CD4-positive, alpha-beta memory T cell (primary cell): Measurements from ENCODE around the gene CUBN. TPM values are rescaled to one million over a fixed set of nuclear protein-coding genes. Genes with fewer than 3 reads are reported as not detected.
A peak's percentile ranks its signal among the peaks of the same experiment; 100 is the strongest.

Experiments
- CTCF ChIA-PET: fragments of 350-600 bp; sonication (Branson Sonifier 250); formaldehyde crosslinking; loops from one replicate; lab custom pipeline; 2021; ENCODE audit warnings: inconsistent platforms; ENCODE audit not compliant: partially characterized antibody; lab: Charles Lee
- POLR2A ChIA-PET: fragments of 350-600 bp; sonication (Branson Sonifier 250); formaldehyde crosslinking; loops from one replicate; lab custom pipeline; 2021; ENCODE audit not compliant: partially characterized antibody; lab: Charles Lee
- DNase-seq, 5 donors: peaks; one replicate each; pipeline versions ENCODE4 v3.0.0 to v3.0.0-alpha.2; 2020 to 2022; ENCODE audit warnings: mixed read lengths in 1 of 5
- H3K27ac ChIP-seq: one replicate; pipeline ENCODE4 v1.7.0; 2013; ENCODE audit warnings: low read depth, low read length
- H3K27me3 ChIP-seq: 2 replicates; pipeline ENCODE4 v1.7.0; 2013; ENCODE audit warnings: mild to moderate bottlenecking, low read length, moderate library complexity; ENCODE audit not compliant: insufficient read depth
- H3K36me3 ChIP-seq: 2 replicates; pipeline ENCODE4 v1.7.0; 2013; ENCODE audit warnings: mild to moderate bottlenecking, low read length, moderate library complexity; ENCODE audit not compliant: insufficient read depth
- H3K4me1 ChIP-seq: 2 replicates; pipeline ENCODE4 v1.7.0; 2013; ENCODE audit warnings: mild to moderate bottlenecking, low read length, moderate library complexity; ENCODE audit not compliant: insufficient read depth
- H3K4me3 ChIP-seq, 2 donors: one replicate each; pipeline ENCODE4 v1.7.0; 2013; ENCODE audit warnings: low read length in 2 of 2, mild to moderate bottlenecking in 1 of 2
- H3K9me3 ChIP-seq, 2 donors: one replicate each; pipeline ENCODE4 v1.7.0; 2013; ENCODE audit warnings: low read length in 2 of 2, control low read depth in 1 of 2; ENCODE audit not compliant: control insufficient read depth in 1 of 2
- H3K27ac Mint-ChIP-seq, 7 donors: one replicate each; pipeline ENCODE4 v1.8.0; 2020 to 2021; ENCODE audit warnings: mixed read lengths in 7 of 7, mild to moderate bottlenecking in 6 of 7, inconsistent platforms in 3 of 7, moderate library complexity in 3 of 7
- H3K27me3 Mint-ChIP-seq, 2 donors: one replicate each; pipeline ENCODE4 v1.8.0; 2020 to 2021; ENCODE audit warnings: mixed read lengths in 2 of 2
- H3K36me3 Mint-ChIP-seq, 2 donors: one replicate each; pipeline ENCODE4 v1.8.0; 2020 to 2021; ENCODE audit warnings: mixed read lengths in 2 of 2, inconsistent platforms in 1 of 2, mild to moderate bottlenecking in 1 of 2
- H3K4me1 Mint-ChIP-seq, 4 donors: one replicate each; pipeline ENCODE4 v1.8.0; 2020 to 2021; ENCODE audit warnings: mixed read lengths in 4 of 4, mild to moderate bottlenecking in 1 of 4
- H3K4me3 Mint-ChIP-seq, 8 donors: one replicate each; pipeline ENCODE4 v1.8.0; 2020 to 2021; ENCODE audit warnings: mixed read lengths in 8 of 8, mild to moderate bottlenecking in 7 of 8, moderate library complexity in 6 of 8, inconsistent platforms in 3 of 8
- H3K9me3 Mint-ChIP-seq, 8 donors: one replicate each; pipeline ENCODE4 v1.8.0; 2020 to 2021; ENCODE audit warnings: mixed read lengths in 8 of 8, mild to moderate bottlenecking in 5 of 8, inconsistent platforms in 3 of 8, moderate library complexity in 1 of 8
- intact Hi-C: fragments of 100-400 bp; cut with micrococcal nuclease; formaldehyde crosslinking; loops from one replicate; pipeline ENCODE4 v1.15.1; 2023
- polyA plus RNA-seq, 2 donors: library from polyadenylated mRNA; unstranded; fragments of 300-500 nt; fragmentation: Illumina TruSeq; gene quantifications; one replicate each; pipeline ENCODE4 v1.2.3, GENCODE V29; 2021
- total RNA-seq, 2 experiments: library from RNA; stranded (reverse); gene quantifications; one replicate each; pipeline ENCODE4 v1.2.3, GENCODE V29; 2021

Gene CUBN
- total and polyA plus RNA-seq, 4 experiments from 2014 or later, result 0.49 to 10.9 (median 8.5) TPM; not detected in 1

DNA sequence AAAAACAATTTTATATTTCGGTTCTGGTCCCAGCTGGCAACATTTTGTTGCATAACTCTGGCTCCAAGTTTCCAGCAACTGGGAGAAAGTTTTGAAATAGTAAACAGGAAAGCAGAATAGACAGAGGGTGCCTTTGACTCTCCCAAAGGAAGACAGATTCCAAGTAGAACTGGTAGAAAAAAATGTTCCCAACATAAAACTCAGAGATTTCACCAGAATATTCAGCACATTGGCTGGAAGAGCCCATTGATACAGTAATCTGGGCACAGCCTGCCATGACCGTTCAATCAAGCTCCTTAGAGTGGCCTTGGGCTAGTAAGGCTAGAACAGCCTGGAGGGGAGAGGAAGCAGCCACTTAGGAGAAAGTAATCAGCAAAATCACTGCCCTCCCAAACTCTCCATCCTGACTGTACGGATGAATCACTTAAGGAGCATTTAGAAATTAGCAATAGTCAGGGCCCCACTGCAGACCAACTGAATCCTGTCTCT, 120.4 kb downstream of the CUBN start:
- intact Hi-C loops, result no loop called here
- ChIA-PET POLR2A (no interaction called here), CTCF (no interaction called here)
- Histone ChIP-seq H3K4me1 (peaks cover 19% of the 10 kb centered on the region), H3K27ac (no peak overlapping the region), H3K27me3 (no peaks in the 10 kb centered on the region), H3K9me3 (no peaks in the 10 kb centered on the region), H3K4me3 (no peak overlapping the region), H3K36me3 (no peaks in the 10 kb centered on the region)
- no peak for DNase-seq
- Mint-ChIP-seq H3K27ac (no peak overlapping the region), H3K27me3 (no peaks in the 10 kb centered on the region), H3K36me3 (peaks cover 1 to 15% of the 10 kb centered on the region in 2 donors), H3K4me1 (peaks cover 19 to 48% (median 24%) of the 10 kb centered on the region in 4 donors), H3K9me3 (no peaks in the 10 kb centered on the region), H3K4me3 (no peak overlapping the region)

GRCh38 chr10:17007418-17007770, 122.2 kb downstream of the CUBN start:
- H3K9me3 ChIP-seq, result no peaks in the 10 kb centered on the region
- intact Hi-C loops, result no loop called here
- no peaks in the 10 kb centered on the region for H3K27me3 ChIP-seq
- H3K4me1 Mint-ChIP-seq, result peaks cover 26 to 49% (median 32%) of the 10 kb centered on the region in 4 donors
- H3K4me3 Mint-ChIP-seq, result peak overlapping the region in 1 of 8 donors; percentile 42
- no peaks in the 10 kb centered on the region for H3K9me3 Mint-ChIP-seq
- no peak overlapping the region for H3K27ac ChIP-seq
- no peaks in the 10 kb centered on the region for H3K27me3 Mint-ChIP-seq
- H3K36me3 Mint-ChIP-seq, result peaks cover 0 to 11% of the 10 kb centered on the region in 2 donors
- ChIA-PET POLR2A (no interaction called here), CTCF (no interaction called here)
- no peak overlapping the region for H3K4me3 ChIP-seq
- H3K36me3 ChIP-seq, result no peaks in the 10 kb centered on the region
- DNase-seq, result no peak
- peak overlapping the region in 6 of 7 donors; percentile 5 to 76 (median 51) for H3K27ac Mint-ChIP-seq
- peaks cover 33% of the 10 kb centered on the region for H3K4me1 ChIP-seq

DNA sequence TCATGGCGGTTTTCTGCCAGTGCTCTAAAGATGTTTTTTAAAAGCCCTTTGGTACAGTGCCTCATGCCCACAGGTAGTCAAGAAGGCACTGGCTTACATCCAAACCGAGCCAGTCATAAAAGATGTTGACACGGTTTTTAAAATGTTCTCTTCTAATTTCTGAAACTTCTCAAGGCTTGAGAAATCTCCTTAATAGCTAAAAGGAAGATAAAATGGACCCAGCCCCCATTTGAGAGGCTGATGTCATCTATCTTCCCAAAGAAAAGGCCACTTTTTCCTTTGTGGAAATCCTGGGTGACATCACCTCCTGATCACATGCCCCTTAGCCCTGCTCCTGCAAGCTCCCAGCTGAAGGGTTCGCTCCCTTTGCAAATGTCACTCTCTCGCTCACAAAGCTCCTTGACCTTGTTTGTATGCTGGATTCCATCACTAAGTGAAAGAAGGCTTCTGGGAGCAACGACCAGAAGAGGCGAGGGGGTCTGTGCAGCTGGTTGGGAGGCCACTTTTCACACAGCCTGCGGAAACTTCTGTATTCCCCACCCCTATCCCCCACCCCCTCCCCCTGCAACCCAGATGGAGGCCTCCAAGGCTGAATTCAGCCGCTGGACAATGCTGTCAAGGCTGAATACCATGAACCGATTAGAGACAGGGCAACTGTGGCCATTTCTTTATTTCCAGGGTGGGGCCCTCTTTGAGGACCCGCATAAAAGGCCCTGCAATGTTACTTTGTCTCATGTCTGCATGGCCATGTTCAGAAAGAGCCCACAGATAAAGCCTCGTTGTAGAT, 122.8 kb downstream of the CUBN start:
- H3K27me3 ChIP-seq, result no peaks in the 10 kb centered on the region
- H3K36me3 Mint-ChIP-seq, result peaks cover 0 to 9% of the 10 kb centered on the region in 2 donors
- H3K27ac ChIP-seq, result no peak overlapping the region
- ChIA-PET POLR2A (no interaction called here), CTCF (interaction anchor here (3.2 kb wide), 1 partner anchor 16 kb away, joined by 13 read pairs; no protein-coding TSS in a partner anchor)
- H3K4me3 ChIP-seq, result no peak overlapping the region
- peaks cover 39% of the 10 kb centered on the region for H3K4me1 ChIP-seq
- no peaks in the 10 kb centered on the region for H3K9me3 Mint-ChIP-seq
- H3K36me3 ChIP-seq, result no peaks in the 10 kb centered on the region
- no peaks in the 10 kb centered on the region for H3K9me3 ChIP-seq
- peaks cover 32 to 53% (median 37%) of the 10 kb centered on the region in 4 donors for H3K4me1 Mint-ChIP-seq
- H3K27me3 Mint-ChIP-seq, result no peaks in the 10 kb centered on the region
- H3K4me3 Mint-ChIP-seq, result peak overlapping the region in 1 of 8 donors; percentile 42
- DNase-seq, result no peak
- intact Hi-C loops, result no loop called here
- peak overlapping the region in 6 of 7 donors; percentile 5 to 76 (median 59) for H3K27ac Mint-ChIP-seq

DNA sequence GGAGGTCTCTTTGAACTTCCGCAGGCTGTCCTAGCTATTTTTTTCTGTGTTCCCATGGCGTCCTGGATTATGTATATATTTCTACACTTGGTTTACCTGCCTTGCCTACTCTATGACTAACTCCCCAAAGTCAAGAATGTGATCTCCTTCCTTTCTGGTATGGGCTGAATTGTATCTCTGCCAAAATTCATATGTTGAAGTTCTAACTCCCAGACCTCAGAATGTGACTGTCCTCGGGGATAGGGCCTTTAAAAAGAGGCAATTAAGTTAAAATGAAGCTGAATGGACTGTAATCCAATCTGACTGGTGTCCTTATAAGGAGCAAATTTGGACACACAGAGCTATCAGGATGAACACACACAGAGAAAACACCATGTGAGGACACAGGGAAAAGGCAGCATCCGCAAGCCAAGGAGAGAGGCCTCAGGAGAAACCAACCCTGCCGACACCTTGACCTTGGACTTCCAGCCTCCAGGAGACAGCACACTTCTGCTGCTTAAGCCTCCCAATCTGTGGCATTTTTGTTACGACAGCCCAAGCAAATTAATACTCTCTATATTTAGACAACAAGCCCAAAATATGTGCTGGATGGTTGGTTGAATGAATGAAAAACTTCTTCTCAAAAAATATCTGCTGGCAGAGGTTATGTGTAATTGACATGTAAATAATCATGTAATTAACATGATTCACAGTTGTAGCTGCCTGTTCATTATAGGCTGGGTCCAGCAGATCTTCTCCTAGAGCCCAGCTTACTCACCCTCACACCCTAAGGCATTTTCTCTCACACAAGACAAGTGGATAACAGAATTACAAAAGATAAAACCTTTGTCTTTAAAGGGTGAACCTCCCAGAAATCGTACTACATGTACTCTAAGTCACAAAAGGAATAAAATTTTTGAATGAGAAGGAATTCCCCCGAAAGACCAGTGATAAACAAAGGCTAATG, 123.7 kb downstream of the CUBN start:
- Histone ChIP-seq H3K36me3 (no peaks in the 10 kb centered on the region), H3K4me1 (peaks cover 48% of the 10 kb centered on the region), H3K4me3 (no peak overlapping the region), H3K27me3 (no peaks in the 10 kb centered on the region), H3K9me3 (no peaks in the 10 kb centered on the region), H3K27ac (no peak overlapping the region)
- H3K9me3 Mint-ChIP-seq, result peaks cover 0 to 1% (median 0%) of the 10 kb centered on the region in 8 donors
- DNase-seq, result no peak
- no peaks in the 10 kb centered on the region for H3K36me3 Mint-ChIP-seq
- ChIA-PET POLR2A (no interaction called here), CTCF (interaction anchor here (1.3 to 3.2 kb wide), 2 partner anchors 14 to 17 kb away, joined by 4 to 13 read pairs; no protein-coding TSS in a partner anchor)
- peaks cover 35 to 62% (median 44%) of the 10 kb centered on the region in 4 donors for H3K4me1 Mint-ChIP-seq
- no peaks in the 10 kb centered on the region for H3K27me3 Mint-ChIP-seq
- no peak overlapping the region for H3K4me3 Mint-ChIP-seq
- intact Hi-C loops, result no loop called here
- peak overlapping the region in 5 of 7 donors; percentile 46 to 98 (median 76) for H3K27ac Mint-ChIP-seq

DNA sequence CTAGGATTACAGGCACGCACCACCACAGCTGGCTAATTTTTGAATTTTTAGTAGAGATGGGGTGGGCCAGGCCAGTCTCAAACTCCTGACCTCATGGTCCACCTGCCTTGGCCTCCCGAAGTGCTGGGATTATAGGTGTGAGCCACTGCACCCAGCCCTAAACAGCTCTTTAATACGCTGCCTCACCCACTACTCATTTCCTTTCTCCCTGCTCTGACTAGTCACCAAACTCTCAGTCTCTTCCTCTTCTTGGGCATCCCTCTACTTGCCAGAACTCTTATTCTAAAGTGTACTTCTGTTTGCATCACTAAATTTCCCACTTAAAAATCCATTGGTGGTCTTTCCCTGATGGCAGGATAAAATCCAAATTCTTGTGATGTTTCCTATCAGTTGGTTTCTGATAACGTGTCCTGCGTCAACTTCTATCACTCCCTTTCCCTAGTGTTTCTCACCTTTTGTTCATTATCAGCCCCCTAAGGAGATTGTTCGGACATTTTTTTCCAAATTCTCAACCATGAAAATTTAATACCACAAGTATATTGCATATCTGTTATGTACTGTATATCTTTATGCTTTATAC, 124.7 kb downstream of the CUBN start:
- no peaks in the 10 kb centered on the region for H3K36me3 Mint-ChIP-seq
- no peaks in the 10 kb centered on the region for H3K9me3 ChIP-seq
- H3K27me3 ChIP-seq, result no peaks in the 10 kb centered on the region
- H3K4me1 ChIP-seq, result peaks cover 49% of the 10 kb centered on the region
- H3K27ac ChIP-seq, result no peak overlapping the region
- POLR2A ChIA-PET, result interaction anchor here (1.4 kb wide), 1 partner anchor 233 kb away, joined by 5 read pairs; no protein-coding TSS in a partner anchor
- no peaks in the 10 kb centered on the region for H3K27me3 Mint-ChIP-seq
- intact Hi-C loops, result no loop called here
- peaks cover 0 to 1% (median 0%) of the 10 kb centered on the region in 8 donors for H3K9me3 Mint-ChIP-seq
- DNase-seq, result no peak
- no peaks in the 10 kb centered on the region for H3K36me3 ChIP-seq
- H3K4me3 Mint-ChIP-seq, result no peak overlapping the region
- CTCF ChIA-PET, result interaction anchor here (0.9 to 3.2 kb wide), 3 partner anchors 8 to 18 kb away, joined by 3 to 13 read pairs (median 4); no protein-coding TSS in a partner anchor
- peaks cover 36 to 63% (median 48%) of the 10 kb centered on the region in 4 donors for H3K4me1 Mint-ChIP-seq
- H3K27ac Mint-ChIP-seq, result peak overlapping the region in 5 of 7 donors; percentile 24 to 98 (median 57)
- H3K4me3 ChIP-seq, result no peak overlapping the region

- ChIA-PET POLR2A (interaction anchor here (1.4 to 2.5 kb wide), 2 partner anchors 226 to 234 kb away, joined by 5 to 15 read pairs; no protein-coding TSS in a partner anchor), CTCF (interaction anchor here (0.9 to 3.2 kb wide), 2 partner anchors 7 to 19 kb away, joined by 3 to 13 read pairs; no protein-coding TSS in a partner anchor)
- no peaks in the 10 kb centered on the region for H3K36me3 ChIP-seq
- no peaks in the 10 kb centered on the region for H3K9me3 ChIP-seq
- Mint-ChIP-seq H3K4me3 (peak overlapping the region in 6 of 8 donors; percentile 3 to 56 (median 16)), H3K36me3 (no peaks in the 10 kb centered on the region), H3K4me1 (peaks cover 36 to 58% (median 47%) of the 10 kb centered on the region in 4 donors), H3K27ac (peak overlapping the region; percentile 57 to 99 (median 98)), H3K27me3 (no peaks in the 10 kb centered on the region), H3K9me3 (peaks cover 0 to 1% (median 0%) of the 10 kb centered on the region in 8 donors)
- no peaks in the 10 kb centered on the region for H3K27me3 ChIP-seq
- peak in 1 of 5 donors; percentile 42 for DNase-seq
- peak overlapping the region; percentile 82 for H3K27ac ChIP-seq
- peaks cover 49% of the 10 kb centered on the region for H3K4me1 ChIP-seq
- H3K4me3 ChIP-seq, result no peak overlapping the region
- intact Hi-C loops, result loop anchor here (1.0 kb wide), 2 partner anchors 22 to 26 kb away; no protein-coding TSS in a partner anchor
Measured at GRCh38 chr10:17003651-17004286, 125.8 kb downstream of the CUBN start.
